ENCODE results near the gene CCDC88C. TPM values are rescaled to one million over a fixed set of nuclear protein-coding genes. Genes with fewer than 3 reads are reported as not detected.

The CCDC88C gene
- total RNA-seq, 1 donor from 2014 or later: 68.0 TPM

DNA sequence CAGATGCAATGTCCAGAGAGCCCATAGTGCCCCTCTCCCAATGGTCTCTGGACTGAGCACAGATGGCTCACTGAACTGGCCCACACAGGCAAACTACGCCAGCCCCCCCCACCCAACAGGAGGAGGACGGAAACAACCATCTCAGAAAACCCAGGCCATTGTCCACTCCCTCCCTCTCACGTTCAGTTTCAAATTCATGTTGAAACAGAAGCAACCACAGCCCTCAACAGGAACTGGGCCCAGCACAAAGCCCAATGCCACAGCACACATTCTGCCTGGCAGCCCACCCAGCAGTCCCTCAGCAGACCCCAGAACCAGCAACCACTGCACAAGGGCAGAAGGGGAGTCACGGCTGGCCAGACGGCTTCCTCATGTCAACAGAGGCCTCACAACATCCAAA lies 10.6 kb downstream of the CCDC88C start:
- peaks cover 8% of the 10 kb centered on the region for H3K36me3 Mint-ChIP-seq (ENCODE audit: unreplicated experiment)
- H3K27ac Mint-ChIP-seq (ENCODE audit: unreplicated experiment): no peak overlapping the region
- H3K4me3 Mint-ChIP-seq (ENCODE audit: unreplicated experiment): peak overlapping the region; percentile 55
- H3K4me1 Mint-ChIP-seq (ENCODE audit: low read depth, unreplicated experiment): peaks cover 48% of the 10 kb centered on the region
- no peak for DNase-seq
- peaks cover 7% of the 10 kb centered on the region for H3K9me3 Mint-ChIP-seq (ENCODE audit: unreplicated experiment)
- H3K27me3 Mint-ChIP-seq (ENCODE audit: unreplicated experiment): peaks cover 4% of the 10 kb centered on the region
- TF ChIP-seq, protein P1, sequence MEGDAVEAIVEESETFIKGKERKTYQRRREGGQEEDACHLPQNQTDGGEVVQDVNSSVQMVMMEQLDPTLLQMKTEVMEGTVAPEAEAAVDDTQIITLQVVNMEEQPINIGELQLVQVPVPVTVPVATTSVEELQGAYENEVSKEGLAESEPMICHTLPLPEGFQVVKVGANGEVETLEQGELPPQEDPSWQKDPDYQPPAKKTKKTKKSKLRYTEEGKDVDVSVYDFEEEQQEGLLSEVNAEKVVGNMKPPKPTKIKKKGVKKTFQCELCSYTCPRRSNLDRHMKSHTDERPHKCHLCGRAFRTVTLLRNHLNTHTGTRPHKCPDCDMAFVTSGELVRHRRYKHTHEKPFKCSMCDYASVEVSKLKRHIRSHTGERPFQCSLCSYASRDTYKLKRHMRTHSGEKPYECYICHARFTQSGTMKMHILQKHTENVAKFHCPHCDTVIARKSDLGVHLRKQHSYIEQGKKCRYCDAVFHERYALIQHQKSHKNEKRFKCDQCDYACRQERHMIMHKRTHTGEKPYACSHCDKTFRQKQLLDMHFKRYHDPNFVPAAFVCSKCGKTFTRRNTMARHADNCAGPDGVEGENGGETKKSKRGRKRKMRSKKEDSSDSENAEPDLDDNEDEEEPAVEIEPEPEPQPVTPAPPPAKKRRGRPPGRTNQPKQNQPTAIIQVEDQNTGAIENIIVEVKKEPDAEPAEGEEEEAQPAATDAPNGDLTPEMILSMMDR (IDR thresholded peaks at IDR 0.05; ENCODE audit: partially characterized antibody, unreplicated experiment): no peak

DNA sequence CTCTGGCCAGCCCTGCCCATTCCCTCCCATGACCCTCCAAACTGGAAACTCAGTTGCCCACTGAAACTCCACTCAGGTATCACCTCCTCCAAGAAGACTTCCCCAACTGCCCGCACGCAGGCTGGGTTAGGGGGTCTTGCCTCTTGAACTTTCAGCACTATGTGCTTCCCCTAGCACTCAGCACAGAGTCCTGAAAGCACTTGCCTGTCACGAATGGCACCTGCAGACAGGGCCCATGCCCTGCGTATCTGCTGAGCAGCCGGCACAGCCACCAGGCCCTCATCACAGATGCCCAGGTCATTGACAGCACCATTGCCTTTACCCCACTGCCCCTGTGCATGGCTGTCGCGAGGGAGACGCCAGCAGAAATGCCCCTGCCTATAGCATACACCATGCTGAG lies 11.2 kb downstream of the CCDC88C start:
- TF ChIP-seq, protein P1 (IDR thresholded peaks at IDR 0.05; ENCODE audit: partially characterized antibody, unreplicated experiment): no peak
- DNase-seq: no peak
- Mint-ChIP-seq H3K36me3 (ENCODE audit: unreplicated experiment) (peaks cover 8% of the 10 kb centered on the region), H3K4me1 (ENCODE audit: low read depth, unreplicated experiment) (peaks cover 48% of the 10 kb centered on the region), H3K27ac (ENCODE audit: unreplicated experiment) (no peak overlapping the region), H3K4me3 (ENCODE audit: unreplicated experiment) (no peak overlapping the region), H3K9me3 (ENCODE audit: unreplicated experiment) (peaks cover 7% of the 10 kb centered on the region), H3K27me3 (ENCODE audit: unreplicated experiment) (peaks cover 4% of the 10 kb centered on the region)

DNA sequence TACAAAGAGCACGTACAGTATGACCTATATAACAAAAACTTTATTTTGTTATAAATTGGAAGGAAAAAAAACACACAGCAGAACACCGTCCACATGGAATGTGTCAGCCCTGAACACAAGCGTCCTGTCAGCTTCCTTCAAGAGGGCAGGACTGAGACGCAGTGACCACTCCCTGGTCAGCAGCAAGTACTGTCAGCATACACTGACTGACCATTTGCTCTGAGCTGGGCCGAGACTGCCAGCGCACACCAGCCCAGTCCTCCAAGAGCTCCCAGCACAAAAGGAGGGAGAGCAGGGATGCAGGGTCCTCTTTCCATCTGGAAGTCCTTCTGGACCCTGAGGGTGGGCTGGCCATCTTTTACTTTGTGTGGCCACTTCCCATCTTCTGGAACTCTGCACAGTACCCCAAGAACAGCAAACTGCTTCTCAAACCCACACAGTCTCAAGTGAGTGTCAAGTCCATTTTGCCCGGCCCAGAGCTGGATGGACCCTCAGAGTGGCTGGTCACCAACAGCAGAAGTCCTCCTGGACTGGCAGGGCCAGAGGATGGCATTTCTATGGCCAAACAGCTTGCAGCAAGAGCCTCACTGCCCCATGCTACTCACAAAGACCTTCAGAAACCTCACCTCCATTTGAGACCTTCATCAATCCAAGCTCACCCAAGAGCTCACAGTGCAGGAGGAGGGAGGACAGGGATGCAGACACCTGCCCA lies 11.7 kb downstream of the CCDC88C start:
- H3K27ac Mint-ChIP-seq (ENCODE audit: unreplicated experiment): no peak overlapping the region

DNA sequence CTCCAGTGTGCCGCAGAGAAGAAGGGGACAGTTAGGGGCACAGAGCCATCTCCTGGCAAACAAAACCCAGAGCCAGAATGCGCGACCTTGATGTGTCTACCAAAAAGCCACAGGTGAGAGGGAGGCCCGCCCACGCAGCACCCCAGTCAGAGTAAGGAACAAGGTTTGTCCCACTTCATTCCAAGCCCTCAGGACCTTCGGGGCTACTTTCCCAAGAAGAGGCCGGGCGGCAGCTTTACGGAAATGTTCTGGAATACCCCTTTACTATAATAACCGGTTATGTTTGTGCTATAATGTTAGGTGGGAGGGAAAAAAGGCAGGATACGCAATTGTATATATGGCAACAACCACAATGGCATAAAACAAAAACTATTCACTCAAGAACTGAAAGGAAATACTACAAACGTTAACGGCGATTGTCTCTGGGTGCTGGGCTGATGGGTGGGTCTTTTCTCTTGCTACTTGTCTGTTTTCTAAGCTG lies 12.3 kb downstream of the CCDC88C start:
- peaks cover 8% of the 10 kb centered on the region for H3K36me3 Mint-ChIP-seq (ENCODE audit: unreplicated experiment)
- TF ChIP-seq, protein P1 (IDR thresholded peaks at IDR 0.05; ENCODE audit: partially characterized antibody, unreplicated experiment): no peak
- H3K9me3 Mint-ChIP-seq (ENCODE audit: unreplicated experiment): peaks cover 4% of the 10 kb centered on the region
- no peak overlapping the region for H3K27ac Mint-ChIP-seq (ENCODE audit: unreplicated experiment)
- H3K4me1 Mint-ChIP-seq (ENCODE audit: low read depth, unreplicated experiment): peaks cover 40% of the 10 kb centered on the region
- peaks cover 4% of the 10 kb centered on the region for H3K27me3 Mint-ChIP-seq (ENCODE audit: unreplicated experiment)
- DNase-seq: no peak
- no peak overlapping the region for H3K4me3 Mint-ChIP-seq (ENCODE audit: unreplicated experiment)

More for the DNA sequence above, 11.7 kb downstream of the CCDC88C start:
- peaks cover 4% of the 10 kb centered on the region for H3K9me3 Mint-ChIP-seq (ENCODE audit: unreplicated experiment)
- no peak overlapping the region for H3K4me3 Mint-ChIP-seq (ENCODE audit: unreplicated experiment)
- peaks cover 4% of the 10 kb centered on the region for H3K27me3 Mint-ChIP-seq (ENCODE audit: unreplicated experiment)
- peaks cover 8% of the 10 kb centered on the region for H3K36me3 Mint-ChIP-seq (ENCODE audit: unreplicated experiment)
- DNase-seq: no peak
- TF ChIP-seq, protein P1 (IDR thresholded peaks at IDR 0.05; ENCODE audit: partially characterized antibody, unreplicated experiment): no peak
- H3K4me1 Mint-ChIP-seq (ENCODE audit: low read depth, unreplicated experiment): peaks cover 43% of the 10 kb centered on the region

Data from glutamatergic neuron (in vitro differentiated cells).